ENCODE results near the gene ZFP3.
"Not testable (repeated sequence)": the region's sequence is repeated elsewhere in the genome, so short reads cannot be mapped to it uniquely, and the experiment has no call there.

ZFP3 gene

DNA sequence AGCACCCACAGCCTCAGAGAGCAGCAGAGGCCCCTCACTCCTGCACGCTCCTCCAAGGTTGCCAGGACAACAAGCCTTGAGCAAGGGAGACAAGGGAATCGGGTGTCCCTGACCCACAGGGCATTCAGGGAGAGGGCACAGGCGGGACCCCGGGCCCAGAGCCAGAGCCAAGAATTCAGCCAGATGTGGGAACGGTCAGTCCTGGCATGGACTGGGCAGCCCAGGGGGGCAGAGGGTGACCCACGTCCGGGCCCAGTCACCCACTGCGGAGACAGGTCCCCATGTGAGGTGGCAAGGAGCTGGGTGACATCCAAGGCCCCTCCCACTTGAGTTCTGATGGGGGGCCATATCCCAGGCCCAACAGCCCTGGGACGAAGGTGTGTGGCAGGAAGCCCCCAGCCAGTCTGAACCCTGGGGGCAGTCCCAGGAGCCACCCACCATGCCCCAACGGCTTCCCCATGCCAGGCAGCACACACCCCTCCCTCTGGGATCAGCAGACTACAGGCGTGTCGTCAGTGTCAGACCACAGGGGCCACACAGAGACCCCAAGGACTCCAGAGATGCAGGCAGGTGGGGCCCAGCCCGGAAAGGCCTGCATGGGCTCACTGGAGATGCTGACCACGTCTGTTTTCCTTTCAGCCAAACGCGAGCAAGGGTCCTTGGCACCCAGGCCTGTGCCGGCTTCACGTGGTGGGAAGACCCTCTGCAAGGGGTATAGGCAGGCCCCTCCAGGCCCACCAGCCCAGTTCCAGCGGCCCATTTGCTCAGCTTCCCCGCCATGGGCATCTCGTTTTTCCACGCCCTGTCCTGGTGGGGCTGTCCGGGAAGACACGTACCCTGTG is 60.6 kb downstream of the ZFP3 start:
- no peak for TF ChIP-seq CTCF (IDR thresholded peaks at IDR 0.05; ENCODE audit: low read depth, low read length)
- DNase-seq (ENCODE audit: extremely low read depth, low read depth) = no peak

- no peak for DNase-seq (ENCODE audit: extremely low read depth, low read depth)
- no peak for TF ChIP-seq CTCF (IDR thresholded peaks at IDR 0.05; ENCODE audit: low read depth, low read length)
Measured at GRCh38 chr17:5139458-5139732, 61.1 kb downstream of the ZFP3 start.

GRCh38 chr17:5142877-5143276 is 64.6 kb downstream of the ZFP3 start:
- not testable (repeated sequence) for DNase-seq (ENCODE audit: extremely low read depth, low read depth)

Measured in AG09319 (cell line).